OCI-M2 (cell line): Measurements from ENCODE around the gene CSNK2A2.
A peak's percentile ranks its signal among the peaks of the same experiment; 100 is the strongest.

ENCODE experiments used
- DNase-seq: peaks from one replicate; lab custom pipeline; 2025; ENCODE audit not compliant: unreplicated experiment; lab: John Stamatoyannopoulos, UW

Gene CSNK2A2

DNA sequence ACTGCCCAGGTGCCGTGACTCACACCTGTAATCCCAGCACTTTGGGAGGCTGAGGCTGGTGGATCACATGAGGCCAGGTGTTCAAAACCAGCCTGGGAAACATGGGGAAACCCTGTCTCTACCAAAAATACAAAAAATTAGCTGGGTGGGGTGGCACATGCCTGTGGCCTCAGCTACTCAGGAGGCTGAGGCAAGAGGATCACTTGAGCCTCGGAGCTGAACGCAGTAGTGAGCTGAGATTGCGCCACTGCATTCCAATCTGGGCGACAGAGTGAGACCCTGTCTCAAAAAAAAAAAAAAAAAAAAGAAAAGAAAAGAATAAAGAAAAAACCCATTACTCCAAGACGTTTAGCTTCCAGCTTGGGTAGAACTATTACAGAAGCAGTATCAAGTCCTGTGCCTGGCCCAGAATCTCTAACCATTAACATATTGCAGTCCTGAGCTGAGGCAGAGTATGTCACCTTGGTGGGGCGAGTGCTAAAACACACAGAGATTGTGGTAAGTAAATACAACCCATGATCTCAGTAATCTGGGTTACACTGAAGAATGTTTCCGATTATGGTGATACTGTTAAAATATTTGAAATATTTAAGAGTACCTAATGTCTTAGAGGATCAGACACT, 45.5 kb downstream of the CSNK2A2 start:
- DNase-seq, result no peak

DNA sequence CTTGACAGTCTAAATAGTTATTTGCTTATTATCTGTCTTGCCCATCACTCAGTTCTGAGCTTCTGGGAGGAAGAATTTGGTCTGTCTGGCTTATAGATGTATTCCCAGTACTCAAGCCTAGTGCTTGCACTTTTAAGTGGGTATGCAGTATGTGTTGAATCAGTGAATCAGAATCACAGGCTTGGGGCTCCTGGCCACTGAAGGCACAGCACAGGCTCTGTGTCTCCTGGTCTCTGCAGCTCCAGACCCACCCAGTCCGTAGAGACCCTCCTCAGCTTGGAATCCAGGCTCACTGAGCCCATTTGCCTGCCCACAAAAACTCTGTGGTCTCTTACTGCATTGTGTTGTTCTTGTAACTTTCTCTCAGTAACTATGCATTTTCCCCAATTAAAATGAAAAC, 49.4 kb downstream of the CSNK2A2 start:
- no peak for DNase-seq

- no peak for DNase-seq
These were observed 49.8 kb downstream of the CSNK2A2 start for GRCh38 chr16:58148099-58148498.

DNA sequence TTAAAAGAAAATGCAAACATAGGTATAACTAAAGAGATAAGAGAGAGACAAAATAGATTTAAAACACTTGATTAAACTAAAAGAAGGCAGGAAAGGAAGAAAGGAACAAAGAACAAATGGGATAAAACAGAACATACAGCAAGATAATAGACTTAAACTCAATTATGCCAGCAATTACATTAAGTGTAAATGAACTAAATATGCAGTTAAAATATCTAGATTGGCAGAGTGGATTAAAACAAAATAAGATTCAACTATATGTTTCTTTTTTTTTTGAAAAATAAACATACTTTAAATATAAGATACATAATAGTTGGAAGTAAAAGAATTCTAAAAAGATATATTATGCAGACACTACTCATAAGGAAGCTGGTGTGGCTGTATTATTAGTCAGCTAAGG, 59.1 kb downstream of the CSNK2A2 start:
- DNase-seq, result no peak

- no peak for DNase-seq
These were observed 60.3 kb downstream of the CSNK2A2 start for GRCh38 chr16:58137581-58137980.

DNA sequence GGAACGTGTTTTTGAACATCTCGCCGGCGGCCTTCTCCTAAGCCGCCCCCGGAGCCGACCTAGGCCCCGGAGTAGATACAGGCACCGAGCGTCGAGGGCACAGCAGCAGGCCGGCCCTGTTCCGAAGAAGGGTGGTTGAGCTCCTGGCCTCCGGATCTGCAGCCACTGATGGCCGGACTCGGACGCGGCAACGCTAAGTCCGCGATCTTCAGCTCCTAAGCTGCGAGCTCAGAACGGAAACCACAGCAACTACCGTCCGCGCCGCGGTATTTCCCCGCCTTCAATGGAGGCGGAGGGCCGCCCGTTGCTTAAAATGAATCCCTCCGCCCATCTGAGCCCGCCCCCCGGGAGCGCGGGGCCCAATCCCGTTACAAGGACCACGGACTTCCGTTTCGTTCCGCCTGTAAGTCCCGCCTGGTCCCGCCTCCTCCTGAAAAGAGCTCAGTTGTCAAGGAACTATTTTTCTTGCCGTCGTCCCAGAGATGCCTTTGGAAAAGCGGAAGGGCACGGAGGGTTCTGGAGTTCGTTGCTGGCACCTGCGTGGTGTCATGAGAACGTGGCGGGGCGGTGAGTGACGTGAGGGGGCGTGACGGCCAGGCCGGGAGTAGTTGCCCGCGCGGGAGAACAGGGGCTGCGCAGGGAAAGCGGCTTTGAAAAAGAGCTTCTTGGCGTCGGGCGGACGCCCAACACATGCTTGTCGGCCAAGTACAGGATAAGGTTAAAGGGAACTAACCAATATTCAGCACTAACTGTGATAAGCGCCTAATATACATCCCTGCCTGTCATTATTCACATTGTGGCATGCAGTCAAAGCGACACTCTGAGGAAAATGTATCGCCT, 68.6 kb downstream of the CSNK2A2 start, which contains the start of gene CFAP20:
Gene CFAP20 (minus strand): TSS at position 285 of the 840 bp plus-strand sequence. CDS start 266 bp downstream, at position 19.
- peak; percentile 77 for DNase-seq

DNA sequence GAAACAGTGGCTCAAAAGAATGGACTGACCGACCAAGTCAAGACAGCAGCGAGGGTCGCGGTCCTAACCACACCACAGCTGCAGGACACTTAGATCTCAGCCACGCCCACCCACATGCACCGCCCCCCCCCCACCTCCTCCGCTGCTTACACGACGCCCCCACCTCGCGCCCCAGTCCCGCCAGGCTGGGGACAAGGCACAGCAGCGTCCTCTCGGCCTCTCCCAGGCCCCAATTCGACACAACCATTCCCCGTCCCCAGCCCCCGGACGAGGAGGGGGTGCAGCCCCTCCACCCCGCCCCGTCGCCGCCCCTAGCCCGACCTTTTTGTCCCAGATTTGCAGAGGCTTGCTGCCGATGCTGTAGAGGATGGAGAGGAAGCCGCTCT, 69.2 kb downstream of the CSNK2A2 start:
- no peak for DNase-seq

- no peak for DNase-seq
These were observed 69.7 kb downstream of the CSNK2A2 start for GRCh38 chr16:58128181-58128631.

DNA sequence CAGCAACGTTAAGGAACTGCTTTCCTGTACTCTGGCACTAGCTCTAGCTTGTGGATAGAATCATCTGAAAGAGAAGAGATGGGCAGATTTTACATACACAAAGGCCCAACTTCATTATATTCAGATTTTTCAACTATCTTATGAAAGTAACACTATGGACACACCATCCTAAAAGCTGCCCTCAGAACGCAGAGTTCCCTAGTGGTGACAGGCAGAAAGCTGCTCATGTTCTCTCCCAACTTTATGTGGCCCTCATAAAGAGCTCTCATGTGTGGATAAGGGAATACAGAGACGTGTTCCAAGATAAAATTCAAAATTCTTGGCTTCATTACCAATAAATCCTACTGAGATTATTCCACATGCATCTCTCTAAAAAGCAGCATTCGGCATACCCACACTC, 70.3 kb downstream of the CSNK2A2 start:
- no peak for DNase-seq

- DNase-seq, result no peak
These were observed 70.8 kb downstream of the CSNK2A2 start for GRCh38 chr16:58127033-58127556.

GRCh38 chr16:58126451-58126961, 71.4 kb downstream of the CSNK2A2 start:
- no peak for DNase-seq

DNA sequence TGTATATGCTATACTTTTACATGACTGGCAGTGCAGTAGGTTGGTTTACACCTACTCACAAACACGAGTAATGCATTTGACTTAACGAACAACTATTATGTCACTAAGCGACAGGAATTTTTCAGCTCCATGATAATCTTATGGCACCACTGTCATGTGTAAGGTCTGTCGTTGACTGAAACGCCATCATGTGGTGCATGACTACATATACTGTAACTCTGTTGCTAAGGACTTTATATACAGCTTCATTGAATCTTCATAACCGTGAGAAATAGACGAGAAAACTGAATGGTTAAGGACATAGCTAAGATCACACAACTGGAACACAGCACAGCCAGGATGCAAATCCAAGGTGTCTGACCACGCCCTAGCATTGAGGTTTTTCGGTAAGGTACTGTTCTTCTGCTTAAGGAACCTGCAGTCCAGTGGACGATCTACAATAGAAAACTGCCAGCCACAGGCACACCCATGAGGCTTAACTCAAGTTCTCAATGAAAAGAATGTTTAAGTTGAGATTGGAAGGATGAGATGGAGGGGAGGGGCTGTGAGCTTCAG, 72.0 kb downstream of the CSNK2A2 start:
- DNase-seq, result no peak

- no peak for DNase-seq
These were observed 72.9 kb downstream of the CSNK2A2 start for GRCh38 chr16:58125041-58125440.

- DNase-seq, result no peak
These were observed 73.3 kb downstream of the CSNK2A2 start for GRCh38 chr16:58124601-58124915.

DNA sequence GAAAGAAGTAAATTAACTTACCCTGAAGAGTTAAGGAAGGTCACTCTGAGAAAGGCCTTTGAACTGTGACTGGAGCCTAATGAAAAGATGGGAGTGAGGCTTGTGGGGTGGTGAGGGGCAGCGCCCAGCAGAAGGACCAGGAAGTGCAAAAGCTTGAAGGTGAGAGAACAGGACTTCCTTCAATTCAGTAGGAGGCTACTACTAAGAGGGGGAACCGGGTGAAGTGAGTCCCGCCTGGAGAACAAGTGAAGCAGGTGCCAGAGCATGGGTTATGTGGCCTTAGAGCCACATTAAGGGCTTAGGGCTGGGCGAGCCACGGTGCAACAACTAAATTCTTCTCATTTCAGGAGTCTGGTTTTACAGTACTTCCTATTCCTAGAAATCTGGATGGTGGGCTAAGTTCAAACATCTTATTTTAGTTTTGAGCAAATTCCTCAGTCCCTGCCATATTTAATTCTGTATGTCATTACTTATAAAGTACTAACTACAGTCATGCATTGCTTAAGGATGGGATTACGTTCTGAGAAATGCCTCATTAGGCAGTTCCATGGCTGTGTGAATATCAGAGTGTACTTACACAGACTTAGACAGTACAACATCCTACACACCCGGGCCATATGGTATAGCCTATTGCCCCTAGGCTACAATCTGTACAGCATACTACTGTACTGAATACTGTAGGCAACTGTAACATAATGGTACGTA, 73.9 kb downstream of the CSNK2A2 start:
- no peak for DNase-seq

DNA sequence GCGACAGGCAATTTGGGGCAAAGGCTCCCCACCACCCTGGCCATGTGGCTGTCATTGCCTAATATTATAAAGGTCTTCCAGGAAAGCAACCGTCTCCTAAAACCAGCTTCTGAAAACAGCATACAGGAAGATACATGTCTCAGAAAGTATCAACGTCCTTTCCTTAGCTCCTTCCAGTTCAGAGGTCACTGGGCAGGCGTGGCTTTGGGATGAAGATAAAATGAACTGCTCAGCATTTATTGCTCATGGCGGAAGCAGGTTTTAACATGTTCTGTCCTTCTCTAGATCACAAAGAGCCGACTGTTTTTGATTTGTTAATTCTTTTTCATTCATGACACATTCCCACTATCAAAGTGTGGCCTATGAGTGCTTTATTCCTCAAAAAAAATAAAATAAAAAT, 76.8 kb downstream of the CSNK2A2 start:
- DNase-seq, result no peak

- no peak for DNase-seq
These were observed 77.7 kb downstream of the CSNK2A2 start for GRCh38 chr16:58120234-58120633.

- DNase-seq, result no peak
These were observed 78.4 kb downstream of the CSNK2A2 start for GRCh38 chr16:58119509-58119845.

DNA sequence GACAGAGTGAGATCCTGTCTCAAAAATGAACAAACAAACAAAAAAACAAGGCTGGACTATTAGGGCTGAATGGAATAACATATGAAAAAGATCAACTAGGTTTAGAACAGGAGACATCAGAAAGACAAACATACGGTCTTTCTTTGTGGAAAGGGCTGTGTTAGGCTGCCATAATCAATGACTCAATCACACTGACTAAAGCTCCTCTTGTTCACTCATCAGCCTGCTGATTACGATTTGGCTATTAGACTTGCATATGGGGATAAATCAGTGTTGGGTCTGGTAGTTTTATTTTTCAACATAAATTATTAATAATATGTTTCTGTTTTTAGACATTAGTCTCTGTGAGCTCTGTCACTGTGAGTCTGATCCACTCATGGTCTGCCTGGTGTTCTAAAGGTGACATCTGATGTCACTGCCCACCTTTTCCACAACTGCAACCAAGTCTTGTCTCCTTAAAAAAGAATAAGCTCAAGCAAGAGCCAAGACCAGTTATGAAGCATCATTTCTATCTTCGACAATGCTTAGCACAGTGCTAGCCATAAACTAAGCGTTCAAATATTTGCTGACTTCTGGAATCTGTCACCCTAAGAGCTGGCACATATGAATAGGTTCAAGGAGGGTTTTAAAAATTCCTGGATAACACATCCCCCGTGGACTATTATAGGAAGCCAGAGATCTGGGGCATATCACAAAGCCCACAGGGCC, 79.0 kb downstream of the CSNK2A2 start:
- no peak for DNase-seq

- no peak for DNase-seq
These were observed 81.4 kb downstream of the CSNK2A2 start for GRCh38 chr16:58116529-58116928.

DNA sequence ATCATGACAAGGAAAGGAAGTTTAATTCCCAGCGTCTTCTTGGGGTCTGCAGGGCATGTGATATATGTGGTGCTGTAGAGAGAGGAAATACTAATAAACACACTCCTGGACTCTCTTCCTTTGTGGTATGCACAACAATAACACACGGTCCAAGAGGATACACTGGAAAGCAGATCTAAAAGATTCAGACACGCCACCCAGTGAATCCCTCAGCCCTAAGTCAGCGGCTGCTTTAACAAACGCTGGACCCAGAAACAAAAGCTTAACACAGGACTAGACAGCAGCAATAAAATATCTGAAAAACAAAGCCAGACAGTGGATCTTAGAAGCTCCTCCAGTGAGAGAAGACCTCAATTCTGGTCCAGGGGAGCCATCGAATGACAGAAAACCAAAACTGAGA, 81.8 kb downstream of the CSNK2A2 start:
- no peak for DNase-seq
